ENCODE measurements around the gene CDS2.

CDS2 gene

GRCh38 chr20:5192570-5193431 lies 66.0 kb downstream of the CDS2 start:
- H3K27ac ChIP-seq: no peak overlapping the region
- H3K27me3 ChIP-seq (ENCODE audit: insufficient read depth, low read depth, severe bottlenecking): no peaks in the 10 kb centered on the region
- H3K9me3 ChIP-seq (ENCODE audit: severe bottlenecking): no peaks in the 10 kb centered on the region
- DNase-seq: no peak
- H3K4me3 ChIP-seq (ENCODE audit: low read depth, low read length): no peak overlapping the region
- TF ChIP-seq, protein P1, sequence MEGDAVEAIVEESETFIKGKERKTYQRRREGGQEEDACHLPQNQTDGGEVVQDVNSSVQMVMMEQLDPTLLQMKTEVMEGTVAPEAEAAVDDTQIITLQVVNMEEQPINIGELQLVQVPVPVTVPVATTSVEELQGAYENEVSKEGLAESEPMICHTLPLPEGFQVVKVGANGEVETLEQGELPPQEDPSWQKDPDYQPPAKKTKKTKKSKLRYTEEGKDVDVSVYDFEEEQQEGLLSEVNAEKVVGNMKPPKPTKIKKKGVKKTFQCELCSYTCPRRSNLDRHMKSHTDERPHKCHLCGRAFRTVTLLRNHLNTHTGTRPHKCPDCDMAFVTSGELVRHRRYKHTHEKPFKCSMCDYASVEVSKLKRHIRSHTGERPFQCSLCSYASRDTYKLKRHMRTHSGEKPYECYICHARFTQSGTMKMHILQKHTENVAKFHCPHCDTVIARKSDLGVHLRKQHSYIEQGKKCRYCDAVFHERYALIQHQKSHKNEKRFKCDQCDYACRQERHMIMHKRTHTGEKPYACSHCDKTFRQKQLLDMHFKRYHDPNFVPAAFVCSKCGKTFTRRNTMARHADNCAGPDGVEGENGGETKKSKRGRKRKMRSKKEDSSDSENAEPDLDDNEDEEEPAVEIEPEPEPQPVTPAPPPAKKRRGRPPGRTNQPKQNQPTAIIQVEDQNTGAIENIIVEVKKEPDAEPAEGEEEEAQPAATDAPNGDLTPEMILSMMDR (IDR thresholded peaks at IDR 0.05; ENCODE audit: low read depth, low read length): no peak
- H3K36me3 ChIP-seq: peaks cover 13% of the 10 kb centered on the region; the same call in 1 of the 2 replicates

DNA sequence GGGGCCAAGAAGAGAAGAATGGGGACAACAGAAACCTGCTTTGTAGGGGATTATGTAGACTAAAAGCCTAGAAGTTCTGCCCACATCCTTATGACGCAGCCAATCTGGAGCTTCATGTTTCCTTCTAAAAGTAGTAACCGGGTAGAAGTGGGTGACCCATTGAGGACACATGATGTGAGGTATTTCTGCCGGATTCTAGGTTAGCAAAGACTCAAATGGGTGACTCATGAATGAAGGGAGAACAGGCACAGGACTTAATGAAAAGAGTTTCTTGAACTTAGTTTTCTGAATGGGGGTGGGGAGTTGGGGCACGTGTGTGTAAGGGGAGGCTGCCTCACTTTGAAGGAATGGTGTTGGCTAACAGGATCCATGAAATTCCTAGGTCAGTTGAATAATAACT lies 68.8 kb downstream of the CDS2 start:
- no peak overlapping the region for H3K27ac ChIP-seq
- TF ChIP-seq, protein P1 (IDR thresholded peaks at IDR 0.05; ENCODE audit: low read depth, low read length): no peak
- no peak overlapping the region for H3K4me3 ChIP-seq (ENCODE audit: low read depth, low read length)
- peaks cover 5% of the 10 kb centered on the region; the same call in 1 of the 2 replicates for H3K36me3 ChIP-seq
- no peak for DNase-seq
- H3K9me3 ChIP-seq (ENCODE audit: severe bottlenecking): no peaks in the 10 kb centered on the region
- no peaks in the 10 kb centered on the region for H3K27me3 ChIP-seq (ENCODE audit: insufficient read depth, low read depth, severe bottlenecking)

- no peaks in the 10 kb centered on the region for H3K9me3 ChIP-seq (ENCODE audit: severe bottlenecking)
- TF ChIP-seq, protein P1 (IDR thresholded peaks at IDR 0.05; ENCODE audit: low read depth, low read length): no peak
- H3K27ac ChIP-seq: no peak overlapping the region
- H3K36me3 ChIP-seq: 0 out of 2 replicates have a peak, but pooled peaks cover 3% of the 10 kb centered on the region
- no peak overlapping the region for H3K4me3 ChIP-seq (ENCODE audit: low read depth, low read length)
- no peaks in the 10 kb centered on the region for H3K27me3 ChIP-seq (ENCODE audit: insufficient read depth, low read depth, severe bottlenecking)
- no peak for DNase-seq
Measured at GRCh38 chr20:5196149-5196548, 69.3 kb downstream of the CDS2 start.

- DNase-seq: no peak
- no peaks in the 10 kb centered on the region for H3K9me3 ChIP-seq (ENCODE audit: severe bottlenecking)
- H3K4me3 ChIP-seq (ENCODE audit: low read depth, low read length): no peak overlapping the region
- no peak overlapping the region for H3K27ac ChIP-seq
- TF ChIP-seq, protein P1 (IDR thresholded peaks at IDR 0.05; ENCODE audit: low read depth, low read length): no peak
- H3K27me3 ChIP-seq (ENCODE audit: insufficient read depth, low read depth, severe bottlenecking): no peaks in the 10 kb centered on the region
- H3K36me3 ChIP-seq: no peaks in the 10 kb centered on the region
Measured at GRCh38 chr20:5197270-5197827, 70.5 kb downstream of the CDS2 start.

GRCh38 chr20:5197847-5198650 lies 71.2 kb downstream of the CDS2 start:
- Histone ChIP-seq H3K27ac (no peak overlapping the region), H3K4me3 (ENCODE audit: low read depth, low read length) (no peak overlapping the region), H3K27me3 (ENCODE audit: insufficient read depth, low read depth, severe bottlenecking) (no peaks in the 10 kb centered on the region), H3K36me3 (no peaks in the 10 kb centered on the region), H3K9me3 (ENCODE audit: severe bottlenecking) (no peaks in the 10 kb centered on the region)
- TF ChIP-seq, protein P1 (IDR thresholded peaks at IDR 0.05; ENCODE audit: low read depth, low read length): no peak
- DNase-seq: no peak

Measured in WERI-Rb-1 (cell line).